ENCODE measurements around the gene TMEM106A.
"Not testable (repeated sequence)": the region's sequence is repeated elsewhere in the genome, so short reads cannot be mapped to it uniquely, and the experiment has no call there.

TMEM106A gene

GRCh38 chr17:43175213-43176118 is 36.2 kb upstream of the TMEM106A start:
- DNase-seq (ENCODE audit: low read depth in 1 of 2, low spot score in 1 of 2), result no peak
- Histone ChIP-seq H3K4me3 (replicated peaks; ENCODE audit: insufficient read depth, low read length) (no peak overlapping the region), H3K27me3 (ENCODE audit: insufficient read depth, poor library complexity, severe bottlenecking) (no peaks in the 10 kb centered on the region), H3K27ac (replicated peaks) (no peak overlapping the region)
- no peak for TF ChIP-seq GABPA (IDR thresholded peaks at IDR 0.05; ENCODE audit: low read depth)
- TF ChIP-seq REST (IDR thresholded peaks at IDR 0.05; ENCODE audit: insufficient replicate concordance, low read depth), result no peak

DNA sequence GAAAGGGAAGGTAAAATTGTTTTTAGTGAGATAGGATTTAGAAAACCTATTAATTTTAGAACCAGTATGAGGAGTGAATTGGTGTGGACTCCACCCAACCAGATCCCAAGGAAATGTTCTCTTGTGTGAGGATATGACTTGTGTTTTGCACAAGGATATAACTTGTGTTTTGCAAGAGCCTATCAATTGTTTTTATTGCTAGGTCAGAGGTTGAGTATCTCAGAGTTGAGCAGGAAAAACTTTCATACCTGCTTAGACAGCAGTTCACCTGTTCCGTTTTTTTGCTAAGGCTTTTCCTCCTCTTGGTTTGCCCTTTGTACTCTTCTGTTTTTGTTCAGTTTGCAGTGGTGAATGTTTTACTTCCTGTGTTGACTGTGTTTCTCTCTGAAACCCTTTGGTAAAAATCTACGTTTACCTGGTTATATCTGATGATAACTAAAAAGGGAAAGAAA is 35.5 kb upstream of the TMEM106A start:
- DNase-seq (ENCODE audit: low read depth in 1 of 2, low spot score in 1 of 2), result no peak
- no peak overlapping the region for H3K4me3 ChIP-seq (replicated peaks; ENCODE audit: insufficient read depth, low read length)
- no peak overlapping the region for H3K27ac ChIP-seq (replicated peaks)
- no peaks in the 10 kb centered on the region for H3K27me3 ChIP-seq (ENCODE audit: insufficient read depth, poor library complexity, severe bottlenecking)
- TF ChIP-seq CTCF (IDR thresholded peaks at IDR 0.05; ENCODE audit: insufficient read depth, low read length) (no peak), POLR2AphosphoS5 (IDR thresholded peaks at IDR 0.05; ENCODE audit: low read depth) (no peak), REST (IDR thresholded peaks at IDR 0.05; ENCODE audit: insufficient replicate concordance, low read depth) (no peak), GABPA (IDR thresholded peaks at IDR 0.05; ENCODE audit: low read depth) (no peak), SPI1 (IDR thresholded peaks at IDR 0.05; ENCODE audit: borderline replicate concordance, low read depth) (no peak)

DNA sequence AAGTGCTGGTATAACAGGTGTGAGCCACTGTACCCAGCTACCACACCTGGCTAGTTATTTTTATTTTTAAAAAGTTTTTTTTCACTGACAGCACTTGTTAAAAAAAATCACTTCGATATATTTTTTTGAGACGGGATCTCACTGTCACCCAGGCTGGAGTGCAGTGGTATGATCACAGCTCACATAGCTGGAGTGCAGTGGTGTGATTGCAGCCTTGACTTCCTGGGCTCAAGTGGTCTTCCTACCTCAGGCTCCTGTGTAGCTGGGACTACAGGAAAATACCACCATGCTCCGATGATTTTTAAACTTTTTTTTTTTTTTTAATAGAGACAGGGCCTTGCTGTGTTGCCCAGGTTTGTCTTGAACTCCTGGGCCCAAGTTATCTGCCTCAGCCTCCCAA is 27.8 kb upstream of the TMEM106A start:
- Histone ChIP-seq H3K27me3 (ENCODE audit: insufficient read depth, poor library complexity, severe bottlenecking) (no peaks in the 10 kb centered on the region), H3K4me3 (replicated peaks; ENCODE audit: insufficient read depth, low read length) (no peak overlapping the region), H3K27ac (replicated peaks) (no peak overlapping the region)
- TF ChIP-seq SPI1 (IDR thresholded peaks at IDR 0.05; ENCODE audit: borderline replicate concordance, low read depth) (no peak), REST (IDR thresholded peaks at IDR 0.05; ENCODE audit: insufficient replicate concordance, low read depth) (no peak), GABPA (IDR thresholded peaks at IDR 0.05; ENCODE audit: low read depth) (no peak), POLR2AphosphoS5 (IDR thresholded peaks at IDR 0.05; ENCODE audit: low read depth) (no peak), CTCF (IDR thresholded peaks at IDR 0.05; ENCODE audit: insufficient read depth, low read length) (no peak)
- DNase-seq (ENCODE audit: low read depth in 1 of 2, low spot score in 1 of 2), result no peak

GRCh38 chr17:43186656-43187055 is 25.0 kb upstream of the TMEM106A start:
- H3K27ac ChIP-seq (replicated peaks); H3K27me3 ChIP-seq (ENCODE audit: insufficient read depth, poor library complexity, severe bottlenecking); DNase-seq (ENCODE audit: low read depth in 1 of 2, low spot score in 1 of 2): not testable (repeated sequence)

More at GRCh38 chr17:43186656-43187055, 25.0 kb upstream of the TMEM106A start:
- not testable (repeated sequence) for H3K4me3 ChIP-seq (replicated peaks; ENCODE audit: insufficient read depth, low read length)
